ENCODE data around the gene HTD2. TPM values are rescaled to one million over a fixed set of nuclear protein-coding genes. Genes with fewer than 3 reads are reported as not detected.

HTD2 gene
- total RNA-seq, result 10 to 100 TPM in 3 of 7 donors, 1 to 10 TPM in 4; 6.4 to 20.0 (median 8.7) TPM
- 1 to 10 TPM; 2.3 to 5.6 (median 3.6) TPM for polyA plus RNA-seq
- long read RNA-seq, donor 1, transcript HTD2-201 (5 exons, 1,508 nt), result major isoform, 6 of 8 reads
- long read RNA-seq, donor 1, partial matches to known transcripts, result 0 of 8 reads
- long read RNA-seq, donor 1, other reads (novel, unspliced or antisense), result 0 of 8 reads
- long read RNA-seq, donor 2, partial matches to known transcripts, result 0 of 6 reads
- long read RNA-seq, donor 2, other reads (novel, unspliced or antisense), result 0 of 6 reads

DNA sequence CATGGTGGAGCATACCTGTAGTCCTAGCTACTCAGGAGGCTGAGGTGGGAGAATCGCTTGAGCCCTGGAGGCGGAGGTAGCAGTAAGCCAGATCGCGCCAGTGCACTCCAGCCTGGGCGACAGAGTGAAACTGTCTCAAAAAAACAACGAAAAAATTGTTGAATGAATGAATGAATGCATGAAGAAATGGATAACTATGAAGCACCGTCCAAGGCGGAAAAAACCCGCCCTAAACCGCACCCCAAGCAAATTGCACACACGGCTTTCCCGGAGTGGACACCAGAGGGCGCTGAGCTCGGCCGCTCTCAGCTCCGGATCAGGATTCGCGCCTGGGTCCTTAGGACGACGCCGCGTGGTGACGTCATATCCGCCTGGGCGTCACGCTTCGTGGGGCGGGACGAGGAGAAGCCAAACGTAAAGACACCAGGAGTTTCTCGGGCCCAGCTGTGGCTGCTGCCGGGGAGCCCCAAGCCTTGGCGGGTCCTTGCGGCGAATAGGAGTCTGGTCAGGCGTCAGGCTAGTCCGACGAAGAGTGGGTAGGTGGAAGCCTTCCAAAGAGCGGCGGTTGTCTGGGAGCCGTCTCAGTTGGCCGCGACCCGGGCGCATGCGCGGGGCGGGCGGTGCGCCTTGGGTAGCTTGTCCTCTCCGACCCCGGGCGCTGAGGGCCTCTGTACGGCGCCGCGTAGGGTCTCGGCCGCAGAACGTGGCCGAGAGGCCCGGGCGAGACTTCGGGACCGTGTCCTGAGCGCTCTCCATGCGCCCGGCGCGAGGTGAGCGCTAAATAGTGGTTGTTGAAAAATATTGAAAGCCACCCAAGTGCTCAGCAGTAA is at the start of gene HTD2, which contains the start of gene RPP14:
Gene HTD2 (plus strand): TSS at position 639 of the 830 bp plus-strand sequence. CDS start 11,094 bp downstream, outside the sequence.
Gene RPP14 (plus strand): TSS at position 364 of the 830 bp plus-strand sequence. CDS start 4,085 bp downstream, outside the sequence.
- Histone ChIP-seq H3K27ac (peak within 1 kb of the TSS; percentile 96 to 99 (median 97)), H3K27me3 (replicated peaks in 1 of 7) (peaks cover 0 to 4% (median 0%) of the 10 kb centered on the region in 7 donors), H3K4me1 (peaks cover 26 to 40% (median 33%) of the 10 kb centered on the region in 6 donors), H3K36me3 (peaks cover under 1 to 24% (median 11%) of the 10 kb centered on the region in 6 donors), H3K9me3 (peaks cover 0 to 14% (median 10%) of the 10 kb centered on the region in 8 donors), H3K4me3 (peak within 1 kb of the TSS; percentile 57 to 83 (median 72))
- 4 to 6% (median 5%) methylated on average over 50 to 71 of the region's 71 CpGs for WGBS, 5 donors
- TF ChIP-seq POLR2AphosphoS5 (IDR thresholded peaks at IDR 0.05) (peak; percentile 96 to 97 (median 97)), POLR2A (IDR thresholded peaks at IDR 0.05) (peak in 1 of 3 donors; percentile 59)
- TF ChIP-seq, protein P1, sequence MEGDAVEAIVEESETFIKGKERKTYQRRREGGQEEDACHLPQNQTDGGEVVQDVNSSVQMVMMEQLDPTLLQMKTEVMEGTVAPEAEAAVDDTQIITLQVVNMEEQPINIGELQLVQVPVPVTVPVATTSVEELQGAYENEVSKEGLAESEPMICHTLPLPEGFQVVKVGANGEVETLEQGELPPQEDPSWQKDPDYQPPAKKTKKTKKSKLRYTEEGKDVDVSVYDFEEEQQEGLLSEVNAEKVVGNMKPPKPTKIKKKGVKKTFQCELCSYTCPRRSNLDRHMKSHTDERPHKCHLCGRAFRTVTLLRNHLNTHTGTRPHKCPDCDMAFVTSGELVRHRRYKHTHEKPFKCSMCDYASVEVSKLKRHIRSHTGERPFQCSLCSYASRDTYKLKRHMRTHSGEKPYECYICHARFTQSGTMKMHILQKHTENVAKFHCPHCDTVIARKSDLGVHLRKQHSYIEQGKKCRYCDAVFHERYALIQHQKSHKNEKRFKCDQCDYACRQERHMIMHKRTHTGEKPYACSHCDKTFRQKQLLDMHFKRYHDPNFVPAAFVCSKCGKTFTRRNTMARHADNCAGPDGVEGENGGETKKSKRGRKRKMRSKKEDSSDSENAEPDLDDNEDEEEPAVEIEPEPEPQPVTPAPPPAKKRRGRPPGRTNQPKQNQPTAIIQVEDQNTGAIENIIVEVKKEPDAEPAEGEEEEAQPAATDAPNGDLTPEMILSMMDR (IDR thresholded peaks at IDR 0.05 in 8 of 11, conservative IDR thresholded peaks at IDR 0.05 in 3 of 11), result peak; percentile 96 to 99 (median 98)
- intact Hi-C loops (cut with DNase I; ENCODE audit: low total_unique reads), result loop anchor here (10.0 kb wide), 1 partner anchor 301 kb away; the partner anchor contains the start of gene FLNB
- peak; percentile 100 for DNase-seq

DNA sequence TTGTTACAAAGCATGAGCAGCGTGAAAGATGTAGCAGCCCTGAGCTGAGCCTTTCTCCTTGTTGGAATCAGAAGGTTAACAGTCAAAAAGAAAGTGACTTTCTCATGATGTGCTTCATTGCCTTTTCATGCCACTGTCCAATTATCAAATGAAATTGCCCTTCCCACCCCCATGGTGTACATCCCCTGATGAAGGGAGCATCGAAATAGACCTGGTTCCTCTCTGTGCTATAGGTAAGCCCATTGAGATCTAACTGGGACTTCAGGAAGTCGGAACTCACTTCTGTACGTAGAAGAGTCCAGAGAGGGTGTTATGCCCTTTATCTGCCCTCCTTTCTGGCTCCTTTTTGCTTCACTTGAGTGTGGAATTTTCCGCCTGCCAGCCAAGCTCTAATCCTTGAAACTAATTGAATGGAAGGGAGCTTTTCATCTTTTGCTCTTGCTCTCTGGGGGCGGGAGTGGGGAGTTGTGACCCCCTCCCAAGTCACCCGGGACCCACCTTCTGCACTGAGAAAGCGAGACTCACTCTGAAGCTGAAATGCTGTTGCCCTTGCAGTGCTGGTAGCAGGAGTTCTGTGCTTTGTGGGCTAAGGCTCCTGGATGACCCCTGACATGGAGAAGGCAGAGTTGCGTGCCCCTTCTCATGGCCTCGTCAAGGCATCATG is 47.8 kb upstream of the HTD2 start:
- no peak for DNase-seq
- no peak overlapping the region for H3K27ac ChIP-seq
- intact Hi-C loops (cut with DNase I; ENCODE audit: low total_unique reads), result no loop called here
- 91 to 96% (median 93%) methylated on average over 10 of the region's 10 CpGs for WGBS, 5 donors
- peaks cover 0 to 91% (median 42%) of the 10 kb centered on the region in 6 donors for H3K36me3 ChIP-seq
- no peak overlapping the region for H3K4me3 ChIP-seq
- no peaks in the 10 kb centered on the region for H3K9me3 ChIP-seq
- peaks cover 0 to 16% (median 8%) of the 10 kb centered on the region in 6 donors for H3K4me1 ChIP-seq
- H3K27me3 ChIP-seq (replicated peaks in 1 of 7), result no peaks in the 10 kb centered on the region
- TF ChIP-seq POLR2A (IDR thresholded peaks at IDR 0.05) (no peak), POLR2AphosphoS5 (IDR thresholded peaks at IDR 0.05) (no peak)
- TF ChIP-seq, protein P1 (IDR thresholded peaks at IDR 0.05 in 8 of 11, conservative IDR thresholded peaks at IDR 0.05 in 3 of 11), result no peak

DNA sequence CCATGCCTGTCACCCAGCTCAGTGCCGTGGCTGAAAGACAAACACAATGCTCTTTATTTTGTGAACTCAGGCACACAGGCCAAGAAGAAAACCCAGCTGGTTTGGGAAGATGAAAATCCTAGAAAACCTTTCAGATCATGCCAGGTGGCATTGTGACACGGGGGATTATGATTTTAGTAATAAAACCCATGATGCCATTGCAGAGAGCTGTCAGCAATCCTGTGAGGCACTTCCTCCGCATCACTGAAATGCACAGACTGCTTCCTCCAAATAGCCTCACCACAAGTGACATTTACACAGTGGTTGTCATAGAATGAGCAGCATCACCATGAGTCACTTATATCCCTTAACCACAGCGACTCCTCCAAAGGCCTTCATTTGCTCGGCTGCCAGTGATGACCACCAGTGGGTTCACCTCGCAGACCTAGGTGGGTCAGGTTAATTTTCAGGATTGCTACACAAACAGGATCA is 46.0 kb upstream of the HTD2 start:
- H3K4me1 ChIP-seq, result peaks cover 0 to 3% (median 0%) of the 10 kb centered on the region in 6 donors
- no peak for DNase-seq
- WGBS, 5 donors, result 78 to 90% (median 82%) methylated on average over 6 of the region's 6 CpGs
- no peak overlapping the region for H3K27ac ChIP-seq
- no peaks in the 10 kb centered on the region for H3K9me3 ChIP-seq
- peaks cover 0 to 86% (median 42%) of the 10 kb centered on the region in 6 donors for H3K36me3 ChIP-seq
- intact Hi-C loops (cut with DNase I; ENCODE audit: low total_unique reads), result no loop called here
- TF ChIP-seq POLR2A (IDR thresholded peaks at IDR 0.05) (no peak), POLR2AphosphoS5 (IDR thresholded peaks at IDR 0.05) (no peak)
- TF ChIP-seq, protein P1 (IDR thresholded peaks at IDR 0.05 in 8 of 11, conservative IDR thresholded peaks at IDR 0.05 in 3 of 11), result no peak
- H3K27me3 ChIP-seq (replicated peaks in 1 of 7), result no peaks in the 10 kb centered on the region
- no peak overlapping the region for H3K4me3 ChIP-seq

Data from spleen (tissue), 13 donors.